Dermis microvascular lymphatic vessel endothelial cell (primary cell): Measurements from ENCODE around the gene DENND1A. TPM values are rescaled to one million over a fixed set of nuclear protein-coding genes. Genes with fewer than 3 reads are reported as not detected.

Experiments used
- DNase-seq, 2 donors: peaks; one replicate each; pipeline versions ENCODE4 v3.0.0 to v3.0.0-alpha.2; 2010; ENCODE audit warnings: low read depth in 2 of 2
- total RNA-seq: library from RNA; depleted of rRNA; stranded (reverse); fragments of >200 nt; gene quantifications from 2 replicates; pipeline ENCODE4 v1.2.1, GENCODE V29; 2014

DENND1A gene
- total RNA-seq, 1 donor from 2014 or later = 7.1 TPM

DNA sequence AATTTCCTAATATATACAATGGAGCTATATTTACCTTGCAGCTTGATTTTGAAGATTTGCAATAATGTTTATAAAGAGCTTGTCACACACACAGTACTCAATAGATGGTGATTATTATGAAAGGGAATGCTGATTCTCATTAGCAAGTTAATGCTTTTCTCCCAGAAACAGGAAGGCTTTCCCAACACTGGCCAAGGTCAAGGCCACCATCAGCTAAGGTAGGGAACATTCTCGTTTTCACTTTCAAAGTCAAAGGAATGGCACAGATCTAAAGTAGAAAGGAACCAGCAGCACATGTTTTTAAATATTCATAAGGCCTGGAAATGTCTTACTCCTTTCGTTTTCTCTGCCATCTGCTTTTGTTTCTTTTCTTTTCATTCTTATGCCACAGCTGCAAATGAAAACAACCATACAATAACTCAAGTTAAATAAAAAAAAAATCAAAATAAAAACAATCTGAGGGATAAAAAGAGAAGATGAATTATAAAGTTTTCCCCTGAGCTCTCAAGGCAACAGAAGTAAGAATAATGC, 307.1 kb downstream of the DENND1A start:
- no peak for DNase-seq

DNA sequence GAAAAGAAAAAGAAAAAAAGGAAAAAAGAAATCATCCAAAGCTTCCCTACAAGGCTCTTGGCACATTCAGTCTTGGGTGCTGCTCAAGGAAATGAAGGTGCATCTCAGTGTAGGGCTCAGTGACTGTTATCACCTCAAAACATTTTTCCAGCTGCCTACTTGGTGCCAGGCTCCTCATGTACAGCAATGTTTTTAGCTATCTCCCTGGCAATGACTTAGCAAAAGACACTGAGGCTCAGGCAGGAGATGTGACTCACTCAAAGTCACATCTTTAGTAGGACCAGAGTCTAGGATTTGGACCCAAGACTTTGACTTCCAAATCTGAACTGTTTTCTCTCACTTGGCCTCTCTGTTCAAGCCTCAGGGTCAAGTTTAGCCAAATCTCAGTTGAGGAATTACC, 309.7 kb downstream of the DENND1A start:
- no peak for DNase-seq

DNA sequence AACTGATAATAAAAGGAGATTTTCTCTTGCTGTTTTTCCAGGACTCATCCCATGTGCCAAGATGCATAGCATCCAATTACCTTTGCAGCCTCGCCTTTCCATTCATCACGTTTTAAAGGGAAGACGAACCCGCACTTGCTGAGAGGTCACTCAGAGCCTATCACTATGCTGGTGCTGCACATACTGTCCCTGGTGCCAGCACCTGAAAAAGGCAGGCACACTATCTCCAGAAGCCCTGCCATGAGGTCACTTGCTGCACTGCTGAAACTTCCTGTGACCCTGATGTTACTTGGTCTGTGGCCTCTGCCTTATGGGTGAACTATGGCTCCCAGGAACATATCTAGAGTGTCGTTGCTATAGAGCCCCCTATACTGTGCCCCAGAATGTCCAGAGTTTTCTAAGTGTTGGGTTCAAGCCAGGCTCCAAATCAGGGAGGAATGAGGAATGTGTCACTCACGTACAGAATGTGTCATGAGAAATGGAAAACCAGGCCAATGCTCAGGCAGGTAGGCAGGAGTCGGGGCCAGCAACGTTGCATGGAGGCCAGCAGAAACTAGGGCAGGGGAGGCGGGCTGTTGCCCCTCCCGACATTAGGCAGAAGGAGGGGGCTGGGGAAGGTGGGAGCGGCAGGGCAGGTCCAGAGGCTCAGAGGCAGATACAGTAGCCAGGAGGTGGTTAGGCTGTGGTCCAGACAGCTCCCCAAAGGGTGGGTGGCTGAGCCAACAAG, 311.8 kb downstream of the DENND1A start:
- DNase-seq = no peak

DNA sequence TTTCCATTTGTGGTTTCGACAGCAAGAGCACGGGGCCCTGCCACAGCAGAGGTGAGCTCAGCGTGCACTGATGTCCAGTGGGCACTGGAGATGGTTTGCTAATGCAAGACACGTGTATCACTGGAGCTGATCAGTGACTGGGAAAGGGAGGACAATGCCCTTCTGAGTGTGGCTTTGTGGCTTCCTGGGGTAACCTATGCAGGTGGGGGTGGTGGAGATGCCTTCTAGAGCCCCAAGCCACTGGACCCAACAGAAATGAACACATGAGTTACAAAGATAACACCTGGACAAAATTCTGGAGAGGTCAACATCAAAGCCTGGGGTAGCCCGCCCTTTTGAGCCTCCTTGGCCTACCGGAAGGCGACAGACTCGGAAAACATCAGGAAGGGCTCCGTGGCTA, 312.6 kb downstream of the DENND1A start:
- no peak for DNase-seq

DNA sequence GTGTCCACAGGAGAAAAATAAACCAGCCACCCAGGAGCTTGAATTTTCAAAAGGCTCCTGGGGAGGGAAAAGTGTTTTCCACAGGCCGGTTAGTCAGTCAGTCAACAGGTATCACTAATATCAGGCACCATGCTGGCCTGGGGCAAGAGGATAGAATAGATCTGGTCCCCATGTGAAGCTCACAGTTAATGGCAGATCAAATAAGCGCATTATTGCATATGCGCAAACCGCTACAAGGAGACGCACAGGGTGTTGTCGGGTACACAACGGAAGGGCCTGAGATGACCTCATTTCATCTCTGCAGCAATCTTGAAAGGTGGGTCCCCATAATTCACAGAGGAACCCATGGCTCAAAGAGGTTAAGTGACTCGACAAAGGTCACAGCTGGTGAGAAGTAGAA, 313.2 kb downstream of the DENND1A start:
- DNase-seq = no peak

DNA sequence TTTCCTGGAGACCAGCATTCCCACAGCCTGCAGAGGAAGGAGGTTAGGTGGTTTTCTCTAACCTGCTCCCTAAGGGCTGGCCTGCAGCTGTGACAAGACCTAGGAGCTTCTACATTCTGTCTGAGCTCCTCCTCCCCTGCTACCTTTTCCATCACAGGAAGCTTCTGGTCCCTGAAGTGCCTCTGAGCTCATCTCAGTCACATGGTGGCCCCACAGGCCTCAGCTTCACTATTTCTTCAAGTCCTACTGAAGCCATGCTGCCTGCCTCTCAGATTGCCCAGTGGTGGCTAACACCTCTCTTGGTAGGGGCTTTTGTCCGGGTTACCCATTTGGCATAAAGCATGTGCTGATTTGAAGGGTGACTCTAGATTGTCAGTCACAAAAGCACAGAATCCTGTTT, 314.5 kb downstream of the DENND1A start:
- no peak for DNase-seq

DNA sequence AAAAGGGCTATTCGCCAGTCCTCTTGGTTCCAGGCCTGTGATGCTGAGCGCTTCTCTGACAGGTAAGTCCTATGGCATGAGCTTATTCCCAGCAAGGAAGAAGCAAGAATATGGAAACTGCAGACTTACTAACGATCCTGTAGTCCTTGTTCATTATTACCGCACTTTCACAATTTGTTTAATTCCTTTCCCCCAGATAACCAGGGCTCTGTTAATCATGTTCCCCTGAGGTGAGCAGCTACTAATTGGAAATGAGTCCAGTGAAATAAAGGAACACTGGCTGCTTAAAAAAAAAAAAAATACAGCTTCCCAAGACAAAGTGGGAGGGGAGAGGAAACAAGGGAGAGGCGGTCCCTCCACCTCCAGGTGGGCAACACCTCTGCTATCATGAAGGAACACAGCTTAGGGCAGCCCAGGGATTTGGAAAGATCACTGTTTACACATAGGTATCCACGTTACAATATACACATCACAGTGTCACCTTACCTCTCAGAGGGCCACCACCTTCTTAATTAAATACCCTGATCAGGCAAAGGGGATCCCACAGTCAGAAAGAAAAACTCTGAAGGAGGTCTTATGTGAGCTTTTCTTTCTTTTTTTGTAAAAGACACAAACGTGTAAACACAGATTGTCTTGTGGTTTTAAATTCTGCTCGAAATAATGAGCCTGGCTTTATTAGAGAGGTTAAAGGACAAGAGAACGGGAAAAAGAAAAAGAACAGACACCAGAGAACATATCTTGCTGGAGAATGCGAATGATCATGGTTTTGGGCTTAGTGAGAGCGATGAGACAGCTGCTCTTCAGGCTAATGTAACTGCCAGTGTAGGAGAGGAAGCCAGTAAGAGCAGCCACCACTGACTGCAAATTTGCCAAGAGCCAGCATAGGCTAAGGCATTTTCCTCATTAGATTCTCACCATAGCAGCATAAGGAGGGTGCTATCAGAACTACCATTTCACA, 315.3 kb downstream of the DENND1A start:
- no peak for DNase-seq

DNA sequence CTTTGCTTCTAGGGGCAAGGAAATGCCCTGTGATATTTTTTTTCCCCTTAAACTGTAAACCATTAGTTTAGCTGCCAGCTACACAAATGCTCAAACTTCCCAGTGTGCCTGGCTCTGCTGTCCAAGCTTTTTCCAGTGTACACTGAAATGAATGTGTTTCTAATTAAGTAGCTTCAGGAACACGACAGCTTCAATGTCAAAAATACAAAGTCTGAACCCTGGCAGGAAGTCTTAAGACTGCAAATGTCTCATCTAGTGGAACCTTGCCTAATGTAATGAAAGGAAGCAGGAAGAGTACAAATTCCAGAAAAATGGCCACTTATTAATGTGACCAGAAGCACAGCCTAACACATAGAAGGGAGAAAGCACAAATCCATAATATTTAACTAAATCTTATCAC, 318.7 kb downstream of the DENND1A start:
- peak in 1 of 2 donors; percentile 7 for DNase-seq

DNA sequence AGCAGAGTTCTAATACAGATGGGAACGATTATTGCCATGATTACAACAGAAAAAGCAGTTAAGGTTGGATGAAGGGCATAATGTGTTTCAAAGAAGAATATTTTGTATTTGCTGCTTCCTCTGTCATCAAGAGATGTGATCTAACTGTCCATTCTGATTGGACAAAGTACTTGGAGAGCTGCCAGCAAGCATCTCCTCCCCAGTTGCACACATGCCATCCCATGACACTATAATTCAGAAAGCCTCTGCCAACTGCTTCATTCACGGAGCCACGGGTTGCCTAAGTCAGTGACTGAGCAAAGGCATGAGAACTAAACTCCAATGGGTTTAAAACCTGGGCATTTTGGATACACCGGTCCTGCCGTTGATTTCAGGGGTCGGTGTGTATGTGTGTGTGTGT, 320.1 kb downstream of the DENND1A start:
- DNase-seq = no peak

DNA sequence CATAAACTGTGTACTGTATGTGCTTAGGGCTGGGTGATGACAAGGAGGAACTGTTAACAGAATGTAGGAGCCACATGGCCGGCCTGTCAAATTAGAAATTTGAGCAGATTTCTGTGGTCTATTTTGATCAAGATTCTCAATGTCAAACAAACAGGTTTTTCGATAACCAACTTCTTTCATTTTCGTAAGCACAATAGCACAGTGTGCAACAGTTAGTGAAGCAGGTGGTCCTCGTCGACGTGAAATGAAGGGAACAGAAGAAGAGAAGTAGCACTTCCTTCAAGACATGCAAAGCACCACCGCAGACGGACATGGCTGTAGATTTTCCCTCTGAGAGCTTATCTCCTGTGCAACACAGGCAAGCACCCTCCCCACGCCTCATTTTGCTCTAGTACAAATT, 321.8 kb downstream of the DENND1A start:
- no peak for DNase-seq

DNA sequence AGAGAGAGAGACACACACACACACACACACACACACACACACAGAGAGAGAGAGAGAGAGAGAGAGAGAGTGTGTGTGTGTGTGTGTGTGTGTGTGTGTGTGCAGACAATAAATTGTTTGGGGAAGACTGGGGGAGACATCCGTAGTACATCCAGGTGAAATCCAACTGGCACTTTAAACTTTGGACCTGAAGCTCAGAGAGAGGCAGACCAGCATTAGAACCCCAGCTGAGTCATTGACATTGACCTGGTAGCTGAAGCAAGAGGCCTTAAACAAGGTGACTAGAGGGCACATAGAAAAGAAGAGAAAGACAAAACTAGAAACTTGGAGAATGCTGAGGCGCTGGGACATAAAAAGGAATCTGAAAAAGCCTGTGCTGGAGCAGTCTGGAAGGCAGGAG, 322.4 kb downstream of the DENND1A start:
- DNase-seq = no peak

DNA sequence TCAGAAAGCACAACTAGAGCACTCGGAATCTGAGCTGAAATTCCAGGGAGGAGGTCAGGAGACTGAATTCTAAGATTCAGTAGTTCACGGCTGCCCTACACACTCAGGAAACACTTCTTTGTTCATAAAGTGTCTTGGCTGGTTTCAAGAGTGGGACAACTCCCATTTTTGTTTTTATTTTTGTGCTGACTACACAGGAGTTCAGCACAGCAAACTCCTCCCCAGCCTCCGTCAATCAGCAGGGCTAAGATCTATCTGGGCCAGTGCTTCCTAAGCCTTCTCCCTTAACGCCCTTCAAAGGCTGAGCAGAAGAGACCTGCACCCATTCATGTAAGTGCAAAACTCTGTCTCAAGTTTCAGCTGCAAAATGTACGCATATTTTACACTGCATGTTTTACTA, 323.8 kb downstream of the DENND1A start:
- no peak for DNase-seq

DNA sequence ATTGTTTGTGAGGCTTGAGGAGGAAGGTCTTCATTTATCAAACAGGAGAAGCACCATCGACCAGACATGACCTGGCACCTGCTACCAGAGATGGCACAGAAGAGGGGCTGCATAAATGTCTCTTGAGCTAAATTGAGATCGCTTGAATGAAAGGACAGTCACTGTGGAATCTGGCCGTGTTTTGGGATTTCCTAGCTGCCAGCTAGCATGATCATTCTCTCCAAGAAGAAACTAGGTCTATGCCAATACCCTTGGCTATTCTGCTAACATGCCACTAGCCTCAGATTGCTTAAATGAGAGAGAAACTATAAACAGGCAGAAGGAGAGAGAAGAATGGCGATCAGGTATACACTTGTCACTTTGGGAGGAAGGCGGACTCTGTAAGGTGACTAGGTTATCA, 324.6 kb downstream of the DENND1A start:
- DNase-seq = no peak

DNA sequence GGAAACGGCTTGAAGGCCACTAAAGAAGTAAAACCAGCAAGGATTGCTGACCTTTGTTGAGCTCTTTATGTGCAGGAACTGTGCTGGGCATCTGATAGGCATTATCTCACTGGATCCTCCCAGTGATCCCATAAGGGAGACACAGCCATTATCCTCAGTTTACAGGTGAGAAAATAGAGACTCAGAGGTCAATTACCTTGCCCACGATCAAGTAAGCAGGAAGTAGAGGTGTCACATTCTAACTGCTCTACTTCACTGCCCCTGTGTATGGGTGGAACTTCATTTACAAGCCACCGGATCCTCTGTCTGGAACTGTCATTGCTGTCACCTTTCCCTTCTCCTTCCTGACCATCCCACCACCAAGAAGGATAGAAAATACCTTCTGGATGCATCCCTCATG, 325.1 kb downstream of the DENND1A start:
- DNase-seq = no peak

DNA sequence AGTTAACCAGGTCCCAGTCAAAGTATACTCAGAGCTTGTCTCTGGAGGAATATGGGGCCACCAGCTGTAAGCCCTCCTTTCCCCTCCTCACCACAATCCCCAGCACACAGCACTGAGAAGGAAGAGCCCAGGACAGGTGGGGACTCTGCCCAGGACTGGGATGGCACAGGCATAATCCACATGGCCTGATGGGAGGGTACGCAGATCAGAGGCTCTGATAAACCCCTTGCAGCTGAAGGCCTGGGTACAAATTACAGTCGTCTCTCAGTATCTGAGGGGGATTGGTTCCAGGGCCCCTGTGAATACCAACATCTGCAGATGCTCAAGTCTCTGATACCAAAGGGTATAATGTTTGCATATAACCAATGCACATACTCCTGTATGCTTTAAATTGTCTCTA, 328.1 kb downstream of the DENND1A start:
- DNase-seq = no peak

DNA sequence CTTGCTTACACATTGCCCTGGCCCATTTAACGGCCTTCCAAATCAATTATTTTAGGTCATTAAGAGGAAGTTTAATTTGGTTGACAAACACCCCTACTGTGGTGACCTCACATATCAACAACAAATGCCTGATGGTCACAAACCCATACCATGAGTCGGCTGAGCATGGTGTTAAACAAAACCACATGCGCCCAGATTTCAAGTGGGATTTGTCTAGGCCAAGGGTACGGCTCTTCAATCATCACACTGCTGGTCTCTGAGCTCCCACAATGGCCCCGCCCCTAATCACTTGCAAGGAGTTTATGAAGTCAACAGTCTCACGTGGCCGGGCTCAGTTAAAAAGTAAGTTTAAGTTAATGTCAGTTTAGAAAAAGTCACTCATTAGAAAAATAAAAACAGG, 330.1 kb downstream of the DENND1A start:
- no peak for DNase-seq

DNA sequence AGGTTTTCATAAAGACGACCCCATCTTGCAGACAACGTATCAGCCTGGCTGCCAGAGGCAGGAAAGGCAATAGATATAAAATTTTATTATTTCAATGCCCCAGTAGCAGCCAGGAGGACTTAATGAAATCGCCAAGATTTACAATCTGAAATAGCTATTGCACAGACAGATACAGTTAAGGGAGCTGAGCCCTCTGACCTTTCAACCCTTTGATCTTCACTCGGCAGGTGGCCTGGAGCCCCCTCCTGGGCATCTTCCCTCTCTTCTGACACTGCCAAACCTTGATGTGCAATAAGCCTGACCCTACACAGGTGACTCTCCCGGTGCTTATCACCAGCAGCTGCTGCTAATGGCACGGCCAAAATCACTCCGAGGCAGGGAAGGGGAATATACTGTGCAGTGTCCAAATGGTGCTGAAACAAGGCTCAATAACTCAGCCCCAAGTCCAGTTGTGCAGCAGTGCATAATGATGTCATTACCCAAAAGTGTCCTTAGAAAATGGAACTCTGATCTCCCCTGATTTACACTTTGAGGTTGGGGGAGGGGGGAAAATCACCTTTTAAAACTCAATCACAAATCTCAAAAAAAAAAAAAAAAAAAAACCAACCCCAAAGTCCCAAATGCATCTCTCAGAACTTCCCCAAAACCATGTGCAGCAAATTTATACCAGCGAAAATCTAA, 331.9 kb downstream of the DENND1A start:
- no peak for DNase-seq

DNA sequence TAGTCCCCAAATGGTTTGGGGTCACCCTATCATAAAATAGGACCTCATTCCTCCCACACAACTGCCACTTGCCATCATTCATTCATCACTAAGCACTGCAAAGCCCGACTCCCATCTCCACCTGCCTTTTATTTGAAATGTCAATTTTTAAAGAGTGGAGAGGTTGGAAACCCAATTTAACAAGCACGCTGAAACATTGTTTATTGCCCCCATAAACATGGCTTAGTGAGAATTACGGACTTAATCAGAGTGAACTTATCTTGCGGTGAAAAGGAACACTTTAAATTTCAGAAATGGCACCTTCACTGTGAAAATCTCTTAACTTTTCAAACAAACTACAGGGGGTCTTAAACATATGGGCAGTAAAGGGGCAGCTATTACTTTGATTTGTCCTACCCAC, 332.9 kb downstream of the DENND1A start:
- DNase-seq = no peak

DNA sequence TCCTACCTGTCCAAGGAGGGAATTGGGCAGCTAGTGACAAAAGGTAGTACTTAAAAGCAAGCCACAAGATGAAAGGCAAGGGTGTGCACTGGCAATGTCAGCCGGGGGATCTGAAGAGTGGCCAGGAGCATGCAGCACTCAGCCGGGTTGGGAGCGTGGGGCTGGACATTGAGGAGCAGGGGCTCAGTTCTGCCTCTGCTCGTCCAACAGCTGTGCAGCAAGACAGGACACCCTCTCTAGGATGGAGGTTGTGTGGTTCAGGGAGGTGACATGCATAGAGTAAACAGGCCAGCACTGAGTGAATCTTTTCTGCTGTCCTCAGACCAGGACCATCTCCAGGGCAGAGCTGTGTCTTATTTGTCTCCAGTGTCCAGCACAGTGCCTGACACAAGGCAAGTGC, 338.6 kb downstream of the DENND1A start:
- DNase-seq = no peak

DNA sequence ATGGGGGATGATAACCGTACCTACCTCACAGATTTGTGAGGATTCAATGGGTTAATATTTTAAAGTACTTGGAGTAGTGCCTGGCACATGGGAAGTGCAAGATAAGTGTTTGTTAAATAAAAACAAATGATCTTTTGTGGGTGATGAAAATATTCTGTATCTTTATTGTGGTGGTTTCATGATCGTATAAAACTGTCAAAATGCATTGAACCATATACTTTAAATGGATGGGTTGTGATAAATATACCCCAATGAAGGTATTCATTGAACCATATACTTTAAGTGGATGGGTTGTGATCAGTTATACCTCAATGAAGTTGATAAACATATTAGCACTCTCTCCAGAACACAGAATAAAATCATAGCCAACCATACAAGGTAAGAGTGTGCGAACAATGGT, 339.4 kb downstream of the DENND1A start:
- no peak for DNase-seq

DNA sequence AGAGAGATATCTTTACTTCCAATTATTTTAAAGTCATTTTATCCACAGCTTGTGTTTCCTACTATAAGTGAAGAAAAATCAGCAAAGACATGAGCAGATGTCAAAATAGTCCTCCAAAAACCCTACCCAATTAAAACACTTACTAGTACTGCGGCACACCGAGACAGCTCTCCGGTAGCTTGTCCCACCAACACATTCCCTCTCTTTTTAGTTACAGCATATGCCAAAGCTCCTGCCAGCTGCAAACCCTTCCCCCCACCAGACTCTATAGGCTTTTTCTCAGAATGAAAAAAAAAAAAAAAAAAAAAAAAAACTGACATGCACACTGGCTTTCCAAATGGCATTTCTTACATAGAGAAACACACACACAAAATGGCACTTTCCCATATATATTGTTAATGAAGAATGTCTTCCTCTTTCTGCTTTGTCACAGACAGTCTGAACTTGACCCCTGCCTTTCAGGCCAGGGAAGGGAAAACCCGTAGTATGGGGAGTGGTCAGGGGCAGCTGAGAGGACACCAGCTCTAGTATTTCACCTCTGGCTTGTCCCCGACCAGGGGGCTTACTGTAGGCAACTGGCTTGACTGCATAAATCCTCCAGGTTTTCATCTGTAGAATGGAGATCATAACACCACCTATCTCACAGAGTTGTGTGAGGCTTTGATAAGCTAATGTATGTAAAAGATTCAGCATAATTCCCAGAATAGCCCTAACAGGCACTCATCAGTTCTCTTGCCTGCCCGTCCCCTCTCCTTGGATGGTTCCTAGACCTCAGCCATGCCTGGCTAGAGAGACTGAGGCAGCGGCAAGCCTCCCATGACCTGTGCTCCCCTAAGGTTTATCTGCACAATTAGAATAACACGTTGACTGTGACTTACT, 340.3 kb downstream of the DENND1A start:
- DNase-seq = no peak
